Endothelial cell of umbilical vein (primary cell): ENCODE measurements around the gene ELANE. TPM values are rescaled to one million over a fixed set of nuclear protein-coding genes. Genes with fewer than 3 reads are reported as not detected.
"Not testable (repeated sequence)": the region's sequence is repeated elsewhere in the genome, so short reads cannot be mapped to it uniquely, and the experiment has no call there.

Experiments
- BruUV-seq: library from RNA; stranded (reverse); fragments of 400-500 nt; replicated peaks from 2 replicates; lab custom pipeline; 2021; lab: Mats Ljungman, UMichigan
- CTCF ChIA-PET: fragments of 300-600, 350-600 bp; sonication (Branson Sonifier 250); formaldehyde crosslinking; loops from one replicate; lab custom pipeline; 2021; ENCODE audit warnings: antibody characterized with exemption, inconsistent platforms; lab: Charles Lee
- POLR2A ChIA-PET: fragments of 300-600, 350-600 bp; sonication (Branson Sonifier 250); formaldehyde crosslinking; loops from one replicate; lab custom pipeline; 2021; ENCODE audit warnings: antibody characterized with exemption, inconsistent platforms; lab: Charles Lee
- DNase-seq: peaks from one replicate; pipeline ENCODE4 v3.0.0-alpha.2; 2011; ENCODE audit warnings: low read depth, low spot score
- FAIRE-seq: peaks from 2 replicates; lab custom pipeline; 2011; peaks lifted over from hg19 to GRCh38; lab: Jason Lieb, UNC
- H2AFZ ChIP-seq: 2 replicates; pipeline ENCODE4 v1.6.0; 2012; ENCODE audit warnings: low read depth, low read length, control low read depth, inconsistent platforms
- H3K27ac ChIP-seq: 2 replicates; pipeline ENCODE4 v1.5.1; 2011; ENCODE audit warnings: low read depth, mild to moderate bottlenecking, control low read depth, low read length, moderate library complexity; ENCODE audit not compliant: insufficient read depth
- H3K27me3 ChIP-seq, 2 experiments: 2 replicates each; pipeline versions ENCODE4 v1.6.0 to v1.6.1; 2011; ENCODE audit warnings: low read length in 2 of 2, mixed read lengths in 1 of 2; ENCODE audit not compliant: control insufficient read depth in 2 of 2, insufficient read depth in 2 of 2
- H3K36me3 ChIP-seq, 2 experiments: 2 replicates in 1 of 2; 3 replicates in 1 of 2; pipeline ENCODE4 v1.5.1; 2011; ENCODE audit warnings: low read length in 2 of 2, mild to moderate bottlenecking in 1 of 2, moderate library complexity in 1 of 2; ENCODE audit not compliant: control insufficient read depth in 2 of 2, insufficient read depth in 2 of 2; ENCODE audit errors: extremely low read depth in 1 of 2
- H3K4me1 ChIP-seq: 3 replicates; pipeline ENCODE4 v1.5.1; 2011; ENCODE audit warnings: mild to moderate bottlenecking, low read length; ENCODE audit not compliant: control insufficient read depth, insufficient read depth; ENCODE audit errors: extremely low read depth
- H3K4me2 ChIP-seq: 2 replicates; pipeline ENCODE4 v1.6.1; 2011; ENCODE audit warnings: low read length, control low read depth, mixed read lengths; ENCODE audit not compliant: insufficient read depth
- H3K4me3 ChIP-seq, 3 experiments: fragments of 200-600 bp in 1 of 3; sonication (generic), shearing (Covaris generic) in 1 of 3; replicated peaks in 1 of 3; 2 replicates each; pipeline ENCODE4 v1.5.1; 2011 to 2016; ENCODE audit warnings: control low read depth in 3 of 3, low read length in 3 of 3, mild to moderate bottlenecking in 2 of 3, inconsistent platforms in 1 of 3, low read depth in 1 of 3, moderate library complexity in 1 of 3; ENCODE audit not compliant: insufficient read depth in 1 of 3
- H3K79me2 ChIP-seq: 2 replicates; pipeline ENCODE4 v1.6.0; 2012; ENCODE audit warnings: low read length, inconsistent platforms; ENCODE audit not compliant: control insufficient read depth, insufficient read depth
- H3K9ac ChIP-seq: replicated peaks from 2 replicates; pipeline ENCODE3; 2011; ENCODE audit warnings: low read length, control low read depth; ENCODE audit not compliant: insufficient read depth; ENCODE audit errors: extremely low read depth
- H3K9me1 ChIP-seq: replicated peaks from 3 replicates; pipeline ENCODE4 v1.6.0; 2011; ENCODE audit warnings: mild to moderate bottlenecking, low read length; ENCODE audit not compliant: control insufficient read depth, insufficient read depth; ENCODE audit errors: extremely low read depth
- H3K9me3 ChIP-seq: replicated peaks from 2 replicates; pipeline ENCODE4 v1.5.1; 2012; ENCODE audit warnings: low read length, inconsistent platforms; ENCODE audit not compliant: control insufficient read depth, insufficient read depth
- H4K20me1 ChIP-seq: replicated peaks from 2 replicates; pipeline ENCODE3; 2011; ENCODE audit warnings: mild to moderate bottlenecking, low read length; ENCODE audit not compliant: control insufficient read depth, insufficient read depth; ENCODE audit errors: extremely low read depth
- EZH2 ChIP-seq: IDR thresholded peaks from 2 replicates; pipeline ENCODE4 v1.6.1; 2012; ENCODE audit warnings: borderline replicate concordance, low read depth, mild to moderate bottlenecking, moderate library complexity, low read length, inconsistent platforms; ENCODE audit not compliant: severe bottlenecking
- FOS ChIP-seq: IDR thresholded peaks from 2 replicates; pipeline ENCODE4 v1.6.1; 2011; ENCODE audit warnings: mild to moderate bottlenecking, low read length, moderate library complexity, borderline replicate concordance; ENCODE audit not compliant: insufficient read depth
- GATA2 ChIP-seq: IDR thresholded peaks from 2 replicates; pipeline ENCODE4 v1.7.0; 2011; ENCODE audit warnings: low read depth, mild to moderate bottlenecking, moderate library complexity, mixed read lengths, low read length; ENCODE audit not compliant: insufficient read length, insufficient read depth
- JUN ChIP-seq: IDR thresholded peaks from 2 replicates; pipeline ENCODE4 v1.6.1; 2011; ENCODE audit warnings: borderline replicate concordance, low read depth; ENCODE audit not compliant: insufficient read length, insufficient read depth
- MYC ChIP-seq: IDR thresholded peaks from one replicate; pipeline ENCODE4 v1.6.1; 2011; ENCODE audit warnings: mild to moderate bottlenecking, low read depth, low read length
- POLR2A ChIP-seq: IDR thresholded peaks from 2 replicates; pipeline ENCODE4 v1.6.1; 2012; ENCODE audit warnings: low read depth, mild to moderate bottlenecking, control low read depth, low read length
- POLR2AphosphoS5 ChIP-seq: IDR thresholded peaks from 2 replicates; pipeline ENCODE4 v1.6.1; 2012; ENCODE audit warnings: low read depth, mild to moderate bottlenecking, control low read depth, low read length, moderate library complexity; ENCODE audit not compliant: insufficient read depth
- dilution Hi-C: fragments of 300-500 bp; cut with MboI; formaldehyde crosslinking; loops from one replicate; pipeline ENCODE4 v1.15.0; 2019; ENCODE audit warnings: low sequenced_read_pairs; ENCODE audit not compliant: extremely low pct_ligation_motif_present
- intact Hi-C: fragments of 100-400 bp; cut with micrococcal nuclease; formaldehyde crosslinking; loops from one replicate; pipeline ENCODE4 v1.10.0; 2022
- polyA plus RNA-seq, 4 experiments: library from polyadenylated mRNA; depleted of rRNA in 3 of 4; stranded (reverse) in 3 of 4; unstranded in 1 of 4; fragments of >200 nt; gene quantifications; 2 replicates each; pipeline versions ENCODE4 v1.2.1 to v1.2.3, GENCODE V29; 2011 to 2012; ENCODE audit warnings: missing spikeins in 1 of 4
- total RNA-seq: library from RNA; stranded (reverse); gene quantifications from 2 replicates; pipeline ENCODE4 v1.2.3, GENCODE V29; 2021
- TF ChIP-seq, protein P1 (sequence below), 2 donors: IDR thresholded peaks; 1 replicate in 1 of 2; 2 replicates in 1 of 2; pipeline ENCODE4 v1.5.1; 2011; ENCODE audit warnings: low read length in 2 of 2, mild to moderate bottlenecking in 2 of 2, moderate library complexity in 2 of 2, control low read depth in 1 of 2, inconsistent platforms in 1 of 2, low read depth in 1 of 2; ENCODE audit not compliant: insufficient read depth in 1 of 2; ENCODE audit errors: extremely low read depth in 1 of 2
- TF ChIP-seq, protein P2 (sequence below): IDR thresholded peaks from 2 replicates; pipeline ENCODE4 v1.6.1; 2011; ENCODE audit not compliant: insufficient read depth, insufficient read length

The ELANE gene
- total and polyA plus RNA-seq, 2 donors (not counting 3 experiments of a cell fraction or from before 2014, with no cell fraction given), result not detected

GRCh38 chr19:876780-877314 lies 24.7 kb downstream of the ELANE start:
- Histone ChIP-seq H3K4me1 (no peaks in the 10 kb centered on the region), H3K27me3 (no peaks in the 10 kb centered on the region), H3K79me2 (no peaks in the 10 kb centered on the region), H3K4me3 (no peak overlapping the region), H2AFZ (no peak overlapping the region), H3K9ac (no peak overlapping the region), H3K27ac (no peak overlapping the region), H3K9me1 (no peaks in the 10 kb centered on the region), H4K20me1 (no peaks in the 10 kb centered on the region), H3K36me3 (peaks cover 0 to 29% of the 10 kb centered on the region in 2 experiments), H3K9me3 (no peaks in the 10 kb centered on the region), H3K4me2 (no peak overlapping the region)
- DNase-seq (no peak), FAIRE-seq (no peak)
- ChIA-PET POLR2A (interaction anchor here (0.6 kb wide), 1 partner anchor 264 kb away, joined by 3 read pairs; no protein-coding TSS in a partner anchor), CTCF (interaction anchor here (2.4 kb wide), 1 partner anchor 14 kb away, joined by 11 read pairs; no protein-coding TSS in a partner anchor)
- TF ChIP-seq POLR2A, result no peak
- TF ChIP-seq, protein P1, sequence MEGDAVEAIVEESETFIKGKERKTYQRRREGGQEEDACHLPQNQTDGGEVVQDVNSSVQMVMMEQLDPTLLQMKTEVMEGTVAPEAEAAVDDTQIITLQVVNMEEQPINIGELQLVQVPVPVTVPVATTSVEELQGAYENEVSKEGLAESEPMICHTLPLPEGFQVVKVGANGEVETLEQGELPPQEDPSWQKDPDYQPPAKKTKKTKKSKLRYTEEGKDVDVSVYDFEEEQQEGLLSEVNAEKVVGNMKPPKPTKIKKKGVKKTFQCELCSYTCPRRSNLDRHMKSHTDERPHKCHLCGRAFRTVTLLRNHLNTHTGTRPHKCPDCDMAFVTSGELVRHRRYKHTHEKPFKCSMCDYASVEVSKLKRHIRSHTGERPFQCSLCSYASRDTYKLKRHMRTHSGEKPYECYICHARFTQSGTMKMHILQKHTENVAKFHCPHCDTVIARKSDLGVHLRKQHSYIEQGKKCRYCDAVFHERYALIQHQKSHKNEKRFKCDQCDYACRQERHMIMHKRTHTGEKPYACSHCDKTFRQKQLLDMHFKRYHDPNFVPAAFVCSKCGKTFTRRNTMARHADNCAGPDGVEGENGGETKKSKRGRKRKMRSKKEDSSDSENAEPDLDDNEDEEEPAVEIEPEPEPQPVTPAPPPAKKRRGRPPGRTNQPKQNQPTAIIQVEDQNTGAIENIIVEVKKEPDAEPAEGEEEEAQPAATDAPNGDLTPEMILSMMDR (IDR thresholded peaks at IDR 0.05; ENCODE audit: extremely low read depth in 1 of 2, insufficient read depth in 1 of 2, low read depth in 1 of 2, low read length in 2 of 2), result no peak
- TF ChIP-seq FOS, result no peak
- no peak for TF ChIP-seq EZH2
- TF ChIP-seq JUN, result no peak
- TF ChIP-seq MYC, result no peak
- no peak for TF ChIP-seq GATA2
- TF ChIP-seq POLR2AphosphoS5, result no peak
- TF ChIP-seq, protein P2, sequence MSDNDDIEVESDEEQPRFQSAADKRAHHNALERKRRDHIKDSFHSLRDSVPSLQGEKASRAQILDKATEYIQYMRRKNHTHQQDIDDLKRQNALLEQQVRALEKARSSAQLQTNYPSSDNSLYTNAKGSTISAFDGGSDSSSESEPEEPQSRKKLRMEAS, result no peak
- no TSS peak for BruUV-seq
- dilution Hi-C loops (no loop called here), intact Hi-C loops (no loop called here)

- FAIRE-seq, H3K9ac ChIP-seq, H2AFZ ChIP-seq, H3K27me3 ChIP-seq, POLR2A ChIA-PET, BruUV-seq, H3K9me3 ChIP-seq, intact Hi-C loops, H3K79me2 ChIP-seq, H3K4me3 ChIP-seq, H4K20me1 ChIP-seq, H3K4me2 ChIP-seq, H3K27ac ChIP-seq, H3K4me1 ChIP-seq, H3K9me1 ChIP-seq, dilution Hi-C loops, DNase-seq: not testable (repeated sequence)
- CTCF ChIA-PET, result interaction anchor here (0.7 to 2.4 kb wide), 5 partner anchors 15 to 107 kb away, joined by 3 to 11 read pairs (median 4); partner anchors contain the start of genes MED16 and RNU6-9
- H3K36me3 ChIP-seq, result peaks cover 0 to 33% of the 10 kb centered on the region in 2 experiments
Measured at GRCh38 chr19:877992-878660, 26.0 kb downstream of the ELANE start.
